PFSK-1 (cell line): ENCODE results near the gene SPTB.

Source experiments
- FOXP2 ChIP-seq: optimal IDR thresholded peaks from 2 replicates; pipeline ENCODE3; 2011; ENCODE audit warnings: borderline replicate concordance, control low read depth, inconsistent platforms; ENCODE audit not compliant: insufficient read depth; ENCODE audit errors: extremely low read length, extremely low read depth
- POLR2AphosphoS5 ChIP-seq: IDR thresholded peaks from 2 replicates; pipeline ENCODE4 v1.6.1; 2012; ENCODE audit warnings: low read depth, mild to moderate bottlenecking, control low read depth, low read length, moderate library complexity
- REST ChIP-seq, 2 experiments: IDR thresholded peaks; 2 replicates each; pipeline versions ENCODE4 v1.6.1 to v1.8.0; 2011 to 2012; ENCODE audit warnings: low read depth in 2 of 2, low read length in 2 of 2, control low read depth in 1 of 2, inconsistent platforms in 1 of 2, mild to moderate bottlenecking in 1 of 2, moderate library complexity in 1 of 2; ENCODE audit not compliant: insufficient read depth in 1 of 2
- SIN3A ChIP-seq: IDR thresholded peaks from 2 replicates; pipeline ENCODE4 v1.6.1; 2012; ENCODE audit warnings: mild to moderate bottlenecking, low read length, moderate library complexity, borderline replicate concordance; ENCODE audit not compliant: insufficient read depth
- TAF1 ChIP-seq: IDR thresholded peaks from 2 replicates; pipeline ENCODE4 v1.6.1; 2012; ENCODE audit warnings: low read length, control low read depth, borderline replicate concordance; ENCODE audit not compliant: insufficient read depth

DNA sequence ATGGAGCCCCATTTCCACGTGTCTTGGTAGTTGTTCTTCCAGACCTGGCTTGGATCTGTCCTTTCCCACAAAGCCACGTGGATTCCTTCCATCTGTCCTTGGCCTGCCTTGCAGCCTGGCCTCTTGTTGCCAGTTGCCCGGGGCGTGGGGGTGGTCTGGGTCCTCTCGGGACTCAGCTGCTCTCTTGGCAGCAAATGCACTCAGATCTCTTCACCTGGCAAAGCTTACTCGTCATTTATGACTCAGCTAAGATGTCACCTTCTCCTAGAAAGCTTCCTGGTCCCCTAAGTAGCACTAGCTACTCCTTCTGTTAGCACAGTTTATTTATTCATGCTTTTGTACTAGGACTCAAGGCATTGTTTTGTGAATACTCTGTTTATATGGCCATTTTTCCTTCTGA lies 161.8 kb downstream of the SPTB start:
- TF ChIP-seq FOXP2 (no peak), SIN3A (no peak), POLR2AphosphoS5 (no peak), REST (IDR thresholded peaks at IDR 0.05; ENCODE audit: insufficient read depth in 1 of 2, low read depth in 2 of 2, low read length in 2 of 2) (no peak), TAF1 (no peak)
